Stimulated activated CD4-positive, alpha-beta T cell treated with anti-CD3 and anti-CD28 coated beads, Interleukin-1b, Interleukin-23, amount 100 ng/mL, for 48 hours (primary cell): Measurements from ENCODE around the gene KLHL26.

Experiments used
- DNase-seq: peaks from one replicate; pipeline ENCODE4 v3.0.0-alpha.2; 2020

Gene KLHL26

GRCh38 chr19:18697680-18698079 lies 60.9 kb downstream of the KLHL26 start:
- DNase-seq, result no peak

- no peak for DNase-seq
Observed at GRCh38 chr19:18698321-18699167, 61.7 kb downstream of the KLHL26 start.

- DNase-seq, result no peak
Observed at GRCh38 chr19:18699403-18700054, 62.7 kb downstream of the KLHL26 start.

GRCh38 chr19:18700501-18701249 lies 63.8 kb downstream of the KLHL26 start:
- DNase-seq, result peak; percentile 63

GRCh38 chr19:18701250-18701608 lies 64.4 kb downstream of the KLHL26 start:
- no peak for DNase-seq

- no peak for DNase-seq
Observed at GRCh38 chr19:18704054-18704453, 67.2 kb downstream of the KLHL26 start.

- DNase-seq, result no peak
Observed at GRCh38 chr19:18704971-18705370, 68.1 kb downstream of the KLHL26 start.

GRCh38 chr19:18708452-18709231 lies 71.8 kb downstream of the KLHL26 start:
- DNase-seq, result no peak

GRCh38 chr19:18709546-18709945 lies 72.7 kb downstream of the KLHL26 start:
- DNase-seq, result no peak

- no peak for DNase-seq
Observed at GRCh38 chr19:18710186-18710585, 73.4 kb downstream of the KLHL26 start.

- DNase-seq, result no peak
Observed at GRCh38 chr19:18710996-18711751, 74.3 kb downstream of the KLHL26 start.

GRCh38 chr19:18711893-18712292 lies 75.1 kb downstream of the KLHL26 start:
- no peak for DNase-seq

- DNase-seq, result no peak
Observed at GRCh38 chr19:18712981-18713380, 76.2 kb downstream of the KLHL26 start.

- DNase-seq, result no peak
Observed at GRCh38 chr19:18713550-18714117, 76.8 kb downstream of the KLHL26 start.

- no peak for DNase-seq
Observed at GRCh38 chr19:18715416-18715815, 78.6 kb downstream of the KLHL26 start.

GRCh38 chr19:18716857-18717256 lies 80.0 kb downstream of the KLHL26 start:
- DNase-seq, result no peak

- no peak for DNase-seq
Observed at GRCh38 chr19:18717601-18718000, 80.8 kb downstream of the KLHL26 start.

GRCh38 chr19:18718015-18718526 lies 81.2 kb downstream of the KLHL26 start:
- no peak for DNase-seq

- DNase-seq, result no peak
Observed at GRCh38 chr19:18718846-18719458, 82.1 kb downstream of the KLHL26 start.

- DNase-seq, result no peak
Observed at GRCh38 chr19:18719541-18719940, 82.7 kb downstream of the KLHL26 start.
